NCI-H748 (cell line): ENCODE data around the gene AMPH.
A peak's percentile ranks its signal among the peaks of the same experiment; 100 is the strongest.
"Not testable (repeated sequence)": the region's sequence is repeated elsewhere in the genome, so short reads cannot be mapped to it uniquely, and the experiment has no call there.

Experiments
- DNase-seq: peaks from one replicate; lab custom pipeline; 2025; ENCODE audit not compliant: unreplicated experiment; lab: John Stamatoyannopoulos, UW

AMPH gene

GRCh38 chr7:38398725-38399321 is 232.3 kb downstream of the AMPH start:
- DNase-seq, result peak; percentile 62

GRCh38 chr7:38396852-38397251 is 234.3 kb downstream of the AMPH start:
- no peak for DNase-seq

- DNase-seq, result not testable (repeated sequence)
These were observed 235.1 kb downstream of the AMPH start for GRCh38 chr7:38395921-38396552.

- DNase-seq, result no peak
These were observed 236.5 kb downstream of the AMPH start for GRCh38 chr7:38394660-38395059.

- no peak for DNase-seq
These were observed 237.3 kb downstream of the AMPH start for GRCh38 chr7:38393874-38394273.

- no peak for DNase-seq
These were observed 239.4 kb downstream of the AMPH start for GRCh38 chr7:38391751-38392150.

- no peak for DNase-seq
These were observed 245.5 kb downstream of the AMPH start for GRCh38 chr7:38385682-38386081.

GRCh38 chr7:38383281-38383680 is 247.9 kb downstream of the AMPH start:
- no peak for DNase-seq

- DNase-seq, result no peak
These were observed 248.5 kb downstream of the AMPH start for GRCh38 chr7:38382684-38383083.

GRCh38 chr7:38375453-38375852 is 255.7 kb downstream of the AMPH start:
- DNase-seq, result no peak

GRCh38 chr7:38374507-38374906 is 256.7 kb downstream of the AMPH start:
- DNase-seq, result peak; percentile 21

GRCh38 chr7:38373155-38373554 is 258.0 kb downstream of the AMPH start:
- no peak for DNase-seq

GRCh38 chr7:38372290-38372689 is 258.9 kb downstream of the AMPH start:
- no peak for DNase-seq

- peak; percentile 80 for DNase-seq
These were observed 261.2 kb downstream of the AMPH start for GRCh38 chr7:38369816-38370493.

- DNase-seq, result peak; percentile 69
These were observed 263.0 kb downstream of the AMPH start for GRCh38 chr7:38368191-38368605.

GRCh38 chr7:38367301-38367890 is 263.8 kb downstream of the AMPH start:
- DNase-seq, result no peak

- peak; percentile 48 for DNase-seq
These were observed 267.8 kb downstream of the AMPH start for GRCh38 chr7:38363379-38363778.

GRCh38 chr7:38362611-38363237 is 268.4 kb downstream of the AMPH start:
- DNase-seq, result not testable (repeated sequence)

- no peak for DNase-seq
These were observed 270.4 kb downstream of the AMPH start for GRCh38 chr7:38360776-38361175.

- peak; percentile 35 for DNase-seq
These were observed 272.0 kb downstream of the AMPH start for GRCh38 chr7:38359071-38359601.

GRCh38 chr7:38358273-38358831 is 272.8 kb downstream of the AMPH start:
- not testable (repeated sequence) for DNase-seq
